Left lung (tissue), 10 donors: ENCODE data around the gene SAMD14. TPM values are rescaled to one million over a fixed set of nuclear protein-coding genes. Genes with fewer than 3 reads are reported as not detected.

Source experiments
- ATAC-seq: fragments of 200-7000 bp; cut with Tn5 transposase; one replicate; pipeline ENCODE4 v1.9.1; 2020; ENCODE audit warnings: moderate library complexity
- DNase-seq, 4 donors: peaks; one replicate each; pipeline ENCODE4 v3.0.0-alpha.2; 2013 to 2020
- H3K27ac ChIP-seq, 2 donors: fragments of 200-600 bp; sonication (generic) in 1 of 2; one replicate each; pipeline versions ENCODE4 v1.5.0 to v1.8.0; 2020 to 2021
- H3K27me3 ChIP-seq, 2 donors: fragments of 200-600 bp; sonication (generic) in 1 of 2; one replicate each; pipeline versions ENCODE4 v1.5.0 to v1.8.0; 2020 to 2021
- H3K36me3 ChIP-seq, 2 donors: fragments of 200-600 bp; sonication (generic) in 1 of 2; one replicate each; pipeline versions ENCODE4 v1.5.0 to v1.8.0; 2020 to 2021
- H3K4me1 ChIP-seq, 2 donors: fragments of 200-600 bp; one replicate each; pipeline ENCODE4 v1.8.0; 2021
- H3K4me3 ChIP-seq, 2 donors: fragments of 200-600 bp; sonication (generic) in 1 of 2; one replicate each; pipeline versions ENCODE4 v1.5.0 to v1.8.0; 2020 to 2021; ENCODE audit warnings: mild to moderate bottlenecking in 1 of 2
- H3K9me3 ChIP-seq, 2 donors: fragments of 200-600 bp; sonication (generic) in 1 of 2; one replicate each; pipeline versions ENCODE4 v1.5.0 to v1.8.0; 2020 to 2021
- CTCF ChIP-seq, 2 donors: fragments of 200-600 bp; sonication (generic) in 1 of 2; IDR thresholded peaks; one replicate each; pipeline versions ENCODE4 v1.5.0 to v1.8.0; 2021; ENCODE audit warnings: antibody characterized with exemption in 2 of 2
- intact Hi-C, 2 donors: fragments of 100-400 bp; cut with DNase I; formaldehyde crosslinking; loops; one replicate each; pipeline versions ENCODE4 v1.11.2 to v1.14.2; 2022
- polyA plus RNA-seq, 6 donors: library from polyadenylated mRNA; unstranded; fragments of 120-200 nt; gene quantifications; one replicate each; pipeline ENCODE4 v1.2.1, GENCODE V29; 2013; ENCODE audit not compliant: insufficient read length in 6 of 6
- total RNA-seq, 2 donors: library from RNA; stranded (reverse); fragmentation: NEBNext Ultra II Directional; extraction: Animal tissue kit (Norgen Biotek cat#: 25700); gene quantifications; one replicate each; pipeline ENCODE4 v1.2.1, GENCODE V29; 2021
- donor health status: DM: no; HTN: yes; CAD: no.
- donor health status: DM: no; HTN: no; CAD: no.

SAMD14 gene
- total and polyA plus RNA-seq, 8 donors: 8.4 to 21.6 (median 15.8) TPM

GRCh38 chr17:50147841-50148225 is 17.9 kb upstream of the SAMD14 start:
- Histone ChIP-seq H3K9me3 (no peaks in the 10 kb centered on the region), H3K27ac (peak overlapping the region; percentile 89 to 92), H3K36me3 (peaks cover 0 to 25% of the 10 kb centered on the region in 2 donors), H3K4me3 (peak overlapping the region; percentile 98), H3K4me1 (peaks cover 23 to 74% of the 10 kb centered on the region in 2 donors), H3K27me3 (no peaks in the 10 kb centered on the region)
- intact Hi-C loops: no loop called here
- TF ChIP-seq CTCF (IDR thresholded peaks at IDR 0.05): no peak
- DNase-seq (peak in 2 of 4 donors; percentile 63 to 83), ATAC-seq (no peak)

- peak overlapping the region; percentile 89 to 92 for H3K27ac ChIP-seq
- no peak for ATAC-seq
- peaks cover 0 to 33% of the 10 kb centered on the region in 2 donors for H3K36me3 ChIP-seq
- peaks cover 28 to 74% of the 10 kb centered on the region in 2 donors for H3K4me1 ChIP-seq
- H3K4me3 ChIP-seq: peak overlapping the region; percentile 98
- TF ChIP-seq CTCF (IDR thresholded peaks at IDR 0.05): no peak
- intact Hi-C loops: no loop called here
- H3K27me3 ChIP-seq: no peaks in the 10 kb centered on the region
- H3K9me3 ChIP-seq: no peaks in the 10 kb centered on the region
- peak in 1 of 4 donors; percentile 62 for DNase-seq
Measured at GRCh38 chr17:50146927-50147665, 17.1 kb upstream of the SAMD14 start.

- no peaks in the 10 kb centered on the region for H3K9me3 ChIP-seq
- peaks cover 0 to 40% of the 10 kb centered on the region in 2 donors for H3K36me3 ChIP-seq
- ATAC-seq (no peak), DNase-seq (peak in 1 of 4 donors; percentile 50)
- intact Hi-C loops: no loop called here
- peaks cover 29 to 74% of the 10 kb centered on the region in 2 donors for H3K4me1 ChIP-seq
- peak overlapping the region in 1 of 2 donors; percentile 98 for H3K4me3 ChIP-seq
- H3K27me3 ChIP-seq: no peaks in the 10 kb centered on the region
- TF ChIP-seq CTCF (IDR thresholded peaks at IDR 0.05): no peak
- H3K27ac ChIP-seq: peak overlapping the region; percentile 89 to 92
Measured at GRCh38 chr17:50146230-50146926, 16.4 kb upstream of the SAMD14 start.

GRCh38 chr17:50145532-50146229 is 15.7 kb upstream of the SAMD14 start:
- no peak for TF ChIP-seq CTCF (IDR thresholded peaks at IDR 0.05)
- DNase-seq: peak in 1 of 4 donors; percentile 55
- Histone ChIP-seq H3K36me3 (peaks cover 0 to 47% of the 10 kb centered on the region in 2 donors), H3K27me3 (no peaks in the 10 kb centered on the region), H3K9me3 (no peaks in the 10 kb centered on the region), H3K27ac (peak overlapping the region in 1 of 2 donors; percentile 89), H3K4me3 (peak overlapping the region in 1 of 2 donors; percentile 98), H3K4me1 (peaks cover 33 to 81% of the 10 kb centered on the region in 2 donors)
- ATAC-seq: no peak
- intact Hi-C loops: no loop called here
